OCI-LY1 (cell line): ENCODE measurements around the gene PELO.
"Not testable (repeated sequence)": the region's sequence is repeated elsewhere in the genome, so short reads cannot be mapped to it uniquely, and the experiment has no call there.

Experiments used
- H2AFZ ChIP-seq: fragments of 200-600 bp; sonication (generic), shearing (Covaris generic); 2 replicates; pipeline ENCODE4 v1.6.0; 2014; ENCODE audit warnings: antibody characterized with exemption, mild to moderate bottlenecking, low read length
- H3F3A ChIP-seq: fragments of 200-600 bp; sonication (generic), shearing (Covaris generic); 2 replicates; pipeline ENCODE4 v1.6.0; 2014; ENCODE audit warnings: mild to moderate bottlenecking, antibody characterized with exemption, low read length, moderate library complexity; ENCODE audit not compliant: insufficient read depth
- H3K27ac ChIP-seq: fragments of 200-600 bp; sonication (generic); 2 replicates; pipeline ENCODE4 v1.5.1; 2014; ENCODE audit warnings: low read length, mixed run types, mild to moderate bottlenecking, low read depth; ENCODE audit not compliant: poor library complexity, severe bottlenecking
- H3K27me3 ChIP-seq: fragments of 200-600 bp; sonication (generic); 2 replicates; pipeline ENCODE4 v1.6.0; 2014; ENCODE audit warnings: antibody characterized with exemption, mild to moderate bottlenecking, low read length, moderate library complexity; ENCODE audit not compliant: insufficient read depth
- H3K36me3 ChIP-seq: fragments of 200-600 bp; sonication (generic); 2 replicates; pipeline ENCODE4 v1.6.1; 2014; ENCODE audit warnings: mild to moderate bottlenecking, antibody characterized with exemption, low read length, moderate library complexity, mixed read lengths; ENCODE audit not compliant: insufficient read depth
- H3K4me1 ChIP-seq: fragments of 200-600 bp; sonication (generic); 2 replicates; pipeline ENCODE4 v1.5.1; 2014; ENCODE audit warnings: mild to moderate bottlenecking, low read length, moderate library complexity; ENCODE audit not compliant: insufficient read depth, severe bottlenecking
- H3K4me2 ChIP-seq: fragments of 200-600 bp; sonication (generic), shearing (Covaris generic); 2 replicates; pipeline ENCODE4 v1.6.1; 2014; ENCODE audit warnings: low read length
- H3K4me3 ChIP-seq: fragments of 200-600 bp; sonication (generic); 2 replicates; pipeline ENCODE4 v1.5.1; 2014; ENCODE audit warnings: low read length, low read depth, mild to moderate bottlenecking, mixed read lengths; ENCODE audit not compliant: poor library complexity, severe bottlenecking
- H3K79me2 ChIP-seq: fragments of 200-600 bp; shearing (Covaris generic); 2 replicates; pipeline ENCODE4 v1.6.1; 2016; ENCODE audit warnings: mixed run types, low read length, mixed read lengths; ENCODE audit not compliant: insufficient read depth
- H3K9ac ChIP-seq: fragments of 200-600 bp; sonication (generic), shearing (Covaris generic); 2 replicates; pipeline ENCODE4 v1.6.1; 2014; ENCODE audit warnings: mild to moderate bottlenecking, low read length, mixed read lengths
- H3K9me2 ChIP-seq: fragments of 200-600 bp; sonication (generic), shearing (Covaris generic); 2 replicates; pipeline ENCODE4 v1.6.1; 2014; ENCODE audit warnings: low read depth, mild to moderate bottlenecking, low read length, mixed read lengths
- H3K9me3 ChIP-seq: fragments of 200-600 bp; shearing (Covaris generic); 2 replicates; pipeline ENCODE4 v1.6.1; 2014; ENCODE audit warnings: low read length, mixed read lengths
- H4K20me1 ChIP-seq: fragments of 200-600 bp; sonication (generic), shearing (Covaris generic); 2 replicates; pipeline ENCODE4 v1.6.0; 2016; ENCODE audit warnings: mild to moderate bottlenecking, low read length; ENCODE audit not compliant: insufficient read depth
- EZH2 ChIP-seq: fragments of 200-600 bp; sonication (generic), shearing (Covaris generic); IDR thresholded peaks from 2 replicates; pipeline ENCODE4 v1.8.0; 2017; ENCODE audit warnings: borderline replicate concordance, mixed run types, mild to moderate bottlenecking, antibody characterized with exemption, low read length, moderate library complexity, mixed read lengths
- TF ChIP-seq, protein P1 (sequence below): fragments of 200-600 bp; sonication (generic), shearing (Covaris generic); IDR thresholded peaks from 2 replicates; pipeline ENCODE4 v1.5.1; 2017; ENCODE audit warnings: mild to moderate bottlenecking, antibody characterized with exemption, low read length, moderate library complexity, mixed read lengths

Gene PELO

DNA sequence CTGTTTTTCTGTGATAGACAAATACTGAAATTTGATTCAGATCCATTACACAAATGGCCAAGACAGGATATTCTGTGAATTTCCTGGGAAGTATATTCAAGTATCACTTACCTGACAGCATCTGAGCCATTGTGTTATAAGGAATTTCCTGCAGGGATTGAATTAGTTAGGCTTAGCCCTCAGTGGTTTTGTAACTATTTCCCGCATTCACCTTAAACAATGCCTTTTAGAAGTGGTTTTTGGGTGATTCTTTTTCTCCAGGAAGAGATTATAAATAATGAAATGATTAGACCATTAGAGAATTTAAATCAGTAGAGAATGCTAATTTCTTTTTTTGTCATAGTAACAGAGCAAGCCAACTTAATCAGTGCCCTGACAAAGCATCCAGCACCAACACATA, 30.6 kb downstream of the PELO start:
- Histone ChIP-seq H3K27ac (no peak overlapping the region), H3K27me3 (no peaks in the 10 kb centered on the region), H3K9ac (no peak overlapping the region), H2AFZ (no peak overlapping the region), H3K36me3 (no peaks in the 10 kb centered on the region), H3K4me2 (no peak overlapping the region), H3K4me1 (no peaks in the 10 kb centered on the region), H3K79me2 (no peaks in the 10 kb centered on the region), H3F3A (no peaks in the 10 kb centered on the region), H3K9me2 (no peaks in the 10 kb centered on the region), H3K4me3 (no peak overlapping the region), H4K20me1 (no peaks in the 10 kb centered on the region), H3K9me3 (no peaks in the 10 kb centered on the region)
- TF ChIP-seq, protein P1, sequence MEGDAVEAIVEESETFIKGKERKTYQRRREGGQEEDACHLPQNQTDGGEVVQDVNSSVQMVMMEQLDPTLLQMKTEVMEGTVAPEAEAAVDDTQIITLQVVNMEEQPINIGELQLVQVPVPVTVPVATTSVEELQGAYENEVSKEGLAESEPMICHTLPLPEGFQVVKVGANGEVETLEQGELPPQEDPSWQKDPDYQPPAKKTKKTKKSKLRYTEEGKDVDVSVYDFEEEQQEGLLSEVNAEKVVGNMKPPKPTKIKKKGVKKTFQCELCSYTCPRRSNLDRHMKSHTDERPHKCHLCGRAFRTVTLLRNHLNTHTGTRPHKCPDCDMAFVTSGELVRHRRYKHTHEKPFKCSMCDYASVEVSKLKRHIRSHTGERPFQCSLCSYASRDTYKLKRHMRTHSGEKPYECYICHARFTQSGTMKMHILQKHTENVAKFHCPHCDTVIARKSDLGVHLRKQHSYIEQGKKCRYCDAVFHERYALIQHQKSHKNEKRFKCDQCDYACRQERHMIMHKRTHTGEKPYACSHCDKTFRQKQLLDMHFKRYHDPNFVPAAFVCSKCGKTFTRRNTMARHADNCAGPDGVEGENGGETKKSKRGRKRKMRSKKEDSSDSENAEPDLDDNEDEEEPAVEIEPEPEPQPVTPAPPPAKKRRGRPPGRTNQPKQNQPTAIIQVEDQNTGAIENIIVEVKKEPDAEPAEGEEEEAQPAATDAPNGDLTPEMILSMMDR = no peak
- TF ChIP-seq EZH2 = no peak

DNA sequence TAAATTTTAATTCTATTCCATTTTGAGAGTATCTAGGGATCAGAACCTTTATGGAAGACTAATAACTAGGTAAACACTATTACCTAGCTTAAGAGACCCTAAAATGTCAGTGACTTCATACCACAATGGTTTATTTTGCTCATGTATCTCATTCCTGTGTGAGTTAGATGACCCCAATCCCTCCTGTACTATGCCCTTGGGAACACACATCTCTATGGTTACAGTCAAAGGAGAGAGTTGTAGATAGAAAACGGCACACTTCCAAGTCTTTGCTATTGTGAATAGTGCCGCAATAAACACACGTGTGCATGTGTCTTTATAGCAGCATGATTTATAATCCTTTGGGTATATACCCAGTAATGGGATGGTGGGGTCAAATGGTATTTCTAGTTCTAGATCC, 31.1 kb downstream of the PELO start:
- H3K9ac ChIP-seq, H3K4me1 ChIP-seq, H3K9me2 ChIP-seq, H3K9me3 ChIP-seq, H3K36me3 ChIP-seq, H2AFZ ChIP-seq, H3K4me2 ChIP-seq, H3F3A ChIP-seq, H3K27me3 ChIP-seq, H3K79me2 ChIP-seq, H4K20me1 ChIP-seq, H3K27ac ChIP-seq, H3K4me3 ChIP-seq: not testable (repeated sequence)

DNA sequence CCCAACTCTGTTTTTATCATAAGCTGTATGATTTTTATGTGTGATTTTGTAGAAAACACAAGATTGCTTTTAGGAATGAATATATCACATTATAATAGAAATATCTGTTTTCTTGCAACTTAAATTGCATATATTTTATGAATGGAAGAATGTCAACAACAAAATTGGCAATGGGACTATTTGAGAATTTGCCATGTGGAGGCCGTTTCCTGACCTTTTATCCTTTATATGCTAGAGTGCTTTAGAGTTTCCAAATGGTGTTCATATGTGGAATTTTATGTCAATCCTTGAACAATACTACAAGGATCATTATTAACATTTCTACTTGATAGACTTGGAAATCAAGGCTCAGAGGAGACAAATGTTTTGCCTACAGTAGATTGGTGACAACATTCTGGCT, 34.2 kb downstream of the PELO start:
- Histone ChIP-seq H3K27ac (no peak overlapping the region), H4K20me1 (no peaks in the 10 kb centered on the region), H3K9me3 (no peaks in the 10 kb centered on the region), H3K9me2 (no peaks in the 10 kb centered on the region), H3K79me2 (no peaks in the 10 kb centered on the region), H3K4me1 (no peaks in the 10 kb centered on the region), H2AFZ (no peak overlapping the region), H3K4me2 (no peak overlapping the region), H3F3A (no peaks in the 10 kb centered on the region), H3K9ac (no peak overlapping the region), H3K4me3 (no peak overlapping the region), H3K27me3 (no peaks in the 10 kb centered on the region), H3K36me3 (no peaks in the 10 kb centered on the region)
- TF ChIP-seq, protein P1 = no peak
- TF ChIP-seq EZH2 = no peak

DNA sequence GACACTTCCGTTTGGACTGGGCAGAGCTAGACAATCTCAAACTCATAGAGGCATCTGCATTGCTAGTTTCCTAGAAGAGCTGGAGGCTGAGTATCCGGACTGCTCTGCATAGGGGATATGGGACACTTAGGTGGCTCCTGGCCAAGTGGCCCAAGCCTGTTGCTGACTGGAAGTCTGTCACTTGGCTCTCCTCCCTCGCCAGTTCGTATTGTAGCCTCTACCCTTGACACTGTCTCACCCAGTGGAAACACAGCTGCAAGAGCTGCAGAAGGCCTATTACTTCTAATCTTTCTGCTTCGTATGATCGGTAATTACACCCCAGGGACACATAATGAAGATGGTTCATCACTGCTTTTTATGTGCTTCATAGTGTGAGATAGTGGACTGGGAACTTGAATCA, 34.7 kb downstream of the PELO start:
- H4K20me1 ChIP-seq = no peaks in the 10 kb centered on the region
- no peaks in the 10 kb centered on the region for H3K9me2 ChIP-seq
- H3F3A ChIP-seq = no peaks in the 10 kb centered on the region
- no peak overlapping the region for H3K4me2 ChIP-seq
- no peaks in the 10 kb centered on the region for H3K36me3 ChIP-seq
- H2AFZ ChIP-seq = no peak overlapping the region
- no peaks in the 10 kb centered on the region for H3K27me3 ChIP-seq
- H3K4me1 ChIP-seq = no peaks in the 10 kb centered on the region
- no peaks in the 10 kb centered on the region for H3K9me3 ChIP-seq
- H3K9ac ChIP-seq = no peak overlapping the region
- H3K79me2 ChIP-seq = no peaks in the 10 kb centered on the region
- no peak overlapping the region for H3K27ac ChIP-seq
- TF ChIP-seq, protein P1 = no peak
- TF ChIP-seq EZH2 = no peak
- no peak overlapping the region for H3K4me3 ChIP-seq
